GM23248 (cell line): ENCODE results near the gene C1QTNF2.

Experiments used
- EZH2 ChIP-seq: fragments of 200-600 bp; sonication (generic); IDR thresholded peaks from 2 replicates; pipeline ENCODE4 v1.6.1; 2018; ENCODE audit warnings: antibody characterized with exemption, mild to moderate bottlenecking; ENCODE audit not compliant: insufficient read depth, poor library complexity, severe bottlenecking
- EZH2phosphoT487 ChIP-seq: fragments of 200-600 bp; sonication (generic); IDR thresholded peaks from 2 replicates; pipeline ENCODE4 v1.6.1; 2018; ENCODE audit warnings: antibody characterized with exemption, moderate library complexity, mild to moderate bottlenecking, low read depth; ENCODE audit not compliant: insufficient read depth

DNA sequence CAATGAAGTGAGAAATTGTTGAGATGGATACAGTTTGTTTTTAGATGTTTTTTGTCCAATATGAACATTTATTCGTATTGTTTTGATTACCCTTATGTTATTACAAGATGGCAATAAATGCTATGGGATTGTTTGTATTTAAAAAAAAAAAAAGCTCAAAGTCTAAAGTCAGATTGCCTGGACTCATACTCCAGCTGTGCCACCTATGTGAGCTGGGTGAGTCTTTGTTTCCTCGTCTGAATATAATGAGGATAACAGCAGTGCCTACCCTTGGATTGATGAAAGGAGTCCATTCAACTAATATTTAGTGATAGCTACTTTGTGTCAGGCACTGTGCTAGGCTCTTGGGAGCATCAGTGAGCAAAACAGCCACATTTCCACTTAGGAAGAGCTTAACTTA is 43.4 kb downstream of the C1QTNF2 start:
- TF ChIP-seq EZH2phosphoT487 (no peak), EZH2 (no peak)
